ENCODE measurements around the gene PHF20.
"Not testable (repeated sequence)": the region's sequence is repeated elsewhere in the genome, so short reads cannot be mapped to it uniquely, and the experiment has no call there.

Gene PHF20

DNA sequence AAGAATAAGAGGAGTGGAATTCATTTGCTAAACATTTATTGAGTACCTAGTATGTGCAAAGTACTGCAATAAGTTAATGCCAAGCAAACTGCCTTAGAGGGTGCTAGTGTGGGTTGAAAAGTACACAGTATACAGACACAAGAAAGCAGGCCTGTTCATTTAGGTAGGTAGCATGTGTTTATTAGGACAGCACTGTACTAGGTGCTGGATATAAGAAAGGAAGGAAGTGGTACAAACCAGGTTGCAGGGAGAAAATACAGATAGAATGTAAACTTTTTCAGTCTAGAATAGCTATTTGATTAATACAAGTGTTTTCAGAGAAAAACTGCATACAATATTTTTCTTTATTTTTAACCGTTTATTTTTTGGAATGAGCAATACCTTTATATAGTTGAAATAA is 68.1 kb downstream of the PHF20 start:
- no peak for DNase-seq (ENCODE audit: low read depth)

DNA sequence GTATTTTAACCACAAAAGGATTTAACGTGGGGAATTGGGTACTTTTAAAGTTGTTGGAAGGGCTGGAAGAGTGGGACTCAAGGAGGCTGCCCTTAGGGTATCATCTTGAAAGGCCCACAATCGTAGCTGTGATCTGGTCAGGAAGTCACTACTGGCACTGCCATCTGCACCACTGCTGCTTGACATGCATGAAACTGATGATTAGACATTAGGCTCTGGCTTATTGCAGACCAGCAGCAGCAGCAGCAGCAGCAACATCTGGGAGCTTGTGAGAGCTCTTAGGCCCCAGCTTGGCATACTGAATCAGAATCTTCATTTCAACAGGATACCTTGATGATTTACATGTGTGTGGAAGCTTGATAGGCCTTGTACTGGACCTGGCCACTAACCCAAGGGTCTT is 68.6 kb downstream of the PHF20 start:
- DNase-seq (ENCODE audit: low read depth): no peak

DNA sequence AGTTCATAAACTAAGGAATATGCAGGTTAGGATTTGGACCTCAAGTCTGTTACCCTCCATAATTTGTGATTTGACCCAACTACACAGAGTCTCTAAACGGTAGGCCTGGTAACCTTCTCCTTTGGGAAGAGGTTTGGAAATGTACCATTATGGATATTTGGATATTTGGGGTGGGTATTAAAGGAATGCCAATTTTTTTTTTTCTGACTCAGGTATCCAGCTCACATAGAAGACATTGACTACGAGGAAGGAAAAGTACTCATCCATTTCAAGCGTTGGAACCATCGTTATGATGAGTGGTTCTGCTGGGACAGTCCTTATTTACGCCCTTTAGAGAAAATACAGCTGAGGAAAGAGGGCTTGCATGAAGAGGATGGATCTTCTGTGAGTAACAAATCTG is 70.5 kb downstream of the PHF20 start:
- no peak for DNase-seq (ENCODE audit: low read depth)

DNA sequence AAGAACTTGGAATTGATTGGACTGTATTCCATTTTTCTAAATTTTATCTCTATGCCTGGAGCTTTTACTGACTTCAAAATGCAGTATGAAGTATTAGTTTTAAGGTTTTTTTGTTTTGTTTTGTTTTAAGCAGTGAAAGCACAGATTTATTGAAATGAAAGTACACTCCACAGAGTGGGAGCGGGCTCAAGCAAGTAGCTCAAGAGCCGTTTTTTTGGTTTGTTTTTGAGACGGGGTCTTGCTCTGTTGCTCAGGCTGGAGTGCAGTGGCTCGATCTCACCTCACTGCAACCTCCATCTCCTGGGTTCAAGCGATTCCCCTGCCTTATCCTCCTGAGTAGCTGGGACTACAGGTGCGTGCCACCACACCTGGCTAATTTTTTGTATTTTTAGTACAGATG is 72.1 kb downstream of the PHF20 start:
- not testable (repeated sequence) for DNase-seq (ENCODE audit: low read depth)

DNA sequence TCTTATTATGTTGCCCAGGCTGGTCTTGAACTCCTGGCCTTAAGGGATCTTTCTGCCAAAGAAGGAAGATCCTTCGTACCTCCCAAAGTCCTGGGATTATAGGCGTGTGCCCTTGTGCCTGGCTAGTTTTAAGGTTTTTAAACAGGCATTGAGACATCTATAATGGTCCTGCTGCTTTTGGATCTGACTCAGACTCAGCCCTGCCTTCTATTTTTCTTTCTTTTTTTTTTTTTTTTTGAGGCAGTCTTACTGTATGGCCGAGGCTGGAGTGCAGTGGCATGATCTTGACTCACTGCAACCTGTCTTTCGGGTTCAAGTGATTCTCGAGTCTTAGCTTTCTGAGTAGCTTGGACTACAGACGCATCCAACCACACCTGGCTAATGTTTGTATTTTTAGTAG is 73.7 kb downstream of the PHF20 start:
- no peak for DNase-seq (ENCODE audit: low read depth)

DNA sequence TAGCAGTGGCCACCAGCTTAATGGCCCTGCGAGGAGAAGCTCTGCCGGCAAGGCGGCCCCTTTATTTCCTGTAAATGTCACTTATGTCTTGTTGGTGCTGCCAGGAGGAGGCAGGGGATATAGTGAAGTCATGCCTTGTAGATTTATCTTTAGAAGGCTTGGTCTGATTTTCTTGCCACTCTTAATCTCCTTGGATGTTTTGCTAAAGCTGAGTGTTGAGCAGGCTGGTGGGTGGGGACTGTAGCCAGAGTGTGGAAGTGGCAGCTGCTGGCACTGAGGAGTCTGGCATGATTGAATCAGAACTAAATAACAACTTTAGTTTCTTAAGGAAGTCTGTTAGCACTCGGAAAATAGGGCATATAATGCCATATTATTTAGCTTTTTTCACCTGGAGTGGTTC is 77.9 kb downstream of the PHF20 start:
- DNase-seq (ENCODE audit: low read depth): no peak

DNA sequence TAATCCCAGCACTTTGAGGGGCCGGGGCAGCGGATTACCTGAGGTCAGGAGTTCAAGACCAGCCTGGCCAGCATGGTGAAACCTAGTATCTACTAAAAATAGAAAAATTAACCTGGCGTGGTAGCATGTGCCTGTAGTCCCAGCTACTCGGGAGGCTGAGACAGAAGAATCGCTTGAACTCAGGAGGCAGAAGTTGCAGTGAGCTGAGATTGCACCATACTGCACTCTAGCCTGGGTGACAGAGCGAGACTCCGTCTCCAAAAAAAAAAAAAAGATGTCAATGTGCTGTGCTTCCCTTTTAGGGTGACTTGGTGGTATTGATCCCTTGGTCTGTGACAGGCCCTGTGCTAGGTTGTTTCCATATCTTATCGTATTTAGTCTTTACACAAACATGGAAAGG is 79.8 kb downstream of the PHF20 start:
- DNase-seq (ENCODE audit: low read depth): not testable (repeated sequence)

DNA sequence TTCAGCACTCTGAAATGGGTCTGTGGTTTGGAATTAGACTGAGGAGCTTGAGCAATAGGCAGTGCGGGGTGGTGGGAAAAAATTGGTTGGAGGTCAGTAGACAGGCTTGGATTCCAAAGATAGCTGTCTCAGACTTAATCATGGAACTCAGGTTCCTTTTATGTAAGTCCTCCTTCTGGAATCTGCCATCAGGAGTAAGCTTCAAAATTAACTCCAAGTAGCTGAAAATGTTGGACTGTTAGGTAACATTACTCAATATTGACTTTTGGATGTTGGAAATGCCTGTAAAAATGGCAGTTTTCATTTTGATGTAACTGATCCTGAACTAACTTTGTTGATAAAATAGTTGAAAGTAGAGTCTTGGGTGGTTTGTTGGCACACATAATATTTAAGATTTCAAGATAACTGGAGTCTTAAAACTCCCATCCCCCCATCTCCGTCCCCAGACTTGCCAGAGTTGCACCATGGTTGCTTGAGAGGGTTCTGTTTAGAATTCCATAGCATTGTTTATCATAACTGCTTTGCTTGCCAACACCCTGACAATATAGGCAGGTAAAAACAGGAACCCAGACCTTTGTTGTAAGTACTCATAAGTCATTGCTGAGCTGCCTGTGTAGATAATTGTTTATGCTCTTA is 83.0 kb downstream of the PHF20 start:
- DNase-seq (ENCODE audit: low read depth): no peak

DNA sequence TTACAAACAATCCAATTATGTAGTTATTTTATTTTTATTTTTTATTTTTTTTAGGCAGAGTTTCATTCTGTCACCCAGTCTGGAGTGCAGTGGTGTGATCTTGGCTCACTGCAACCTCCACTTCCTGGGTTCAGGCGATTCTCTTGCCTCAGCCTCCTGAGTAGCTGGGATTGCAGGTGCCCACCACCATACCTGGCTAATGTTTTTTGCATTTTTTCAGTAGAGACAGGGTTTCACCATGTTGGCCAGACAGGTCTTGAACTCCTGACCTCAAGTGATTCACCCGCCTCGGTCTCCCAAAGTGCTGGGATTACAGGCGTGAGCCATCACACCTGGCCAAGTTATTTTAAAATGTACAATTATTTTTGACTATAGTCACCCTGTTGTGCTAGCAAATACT is 83.8 kb downstream of the PHF20 start:
- not testable (repeated sequence) for DNase-seq (ENCODE audit: low read depth)

DNA sequence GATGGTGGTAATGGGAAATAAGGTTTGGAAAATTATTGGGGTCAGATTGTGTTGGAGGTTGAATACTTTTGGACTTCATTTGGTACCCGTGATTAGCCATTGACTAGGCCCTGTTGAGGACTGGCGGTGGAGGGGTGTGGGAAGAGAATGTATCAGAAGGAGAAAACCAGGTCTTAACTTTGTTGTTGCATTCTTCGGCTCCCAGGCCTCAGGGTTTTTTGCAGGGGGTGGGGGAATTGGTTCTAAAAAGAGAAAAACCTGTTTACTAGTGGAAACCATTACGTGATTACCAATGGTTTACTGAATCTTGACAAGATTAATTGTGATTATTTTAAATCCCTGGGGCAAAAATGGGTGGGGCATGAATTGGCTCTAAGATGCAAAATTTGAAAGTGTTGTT is 85.1 kb downstream of the PHF20 start:
- DNase-seq (ENCODE audit: low read depth): no peak

DNA sequence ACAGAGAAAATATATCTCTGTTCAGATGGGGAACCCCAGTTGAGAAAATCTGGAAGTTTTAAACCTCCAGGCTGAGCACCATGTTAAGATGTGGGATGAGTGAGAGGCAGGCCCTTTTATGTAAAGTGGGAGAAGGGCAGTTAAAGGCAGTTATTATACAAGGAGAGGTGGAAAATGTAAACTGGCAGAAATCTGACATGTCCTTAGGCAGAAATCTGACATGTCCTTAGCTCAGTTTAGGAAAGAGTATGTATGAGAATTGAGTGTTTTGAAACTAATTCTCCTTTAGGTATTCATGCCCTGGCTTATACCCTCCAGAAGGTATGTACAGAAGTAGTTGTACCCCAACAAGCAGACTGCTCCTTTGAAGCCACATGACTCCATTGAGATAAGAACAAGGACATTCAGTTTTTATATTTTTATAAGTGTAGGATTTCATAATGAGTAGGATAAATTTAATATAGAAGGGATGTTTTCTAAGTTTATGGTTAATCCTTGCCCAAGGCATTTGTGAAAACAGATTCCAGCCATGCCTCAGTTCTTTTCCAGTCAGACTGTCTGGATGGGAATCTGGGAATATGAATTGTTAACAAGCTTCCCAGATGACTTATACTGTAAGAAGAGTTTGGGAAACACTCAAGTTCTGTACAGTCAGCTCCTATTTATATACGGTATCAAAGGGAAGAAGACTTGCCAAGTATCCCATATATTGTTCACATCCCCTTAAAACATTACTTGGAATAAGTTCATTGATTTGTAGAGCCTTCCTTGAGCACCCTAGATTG is 94.8 kb downstream of the PHF20 start:
- DNase-seq (ENCODE audit: low read depth): no peak

DNA sequence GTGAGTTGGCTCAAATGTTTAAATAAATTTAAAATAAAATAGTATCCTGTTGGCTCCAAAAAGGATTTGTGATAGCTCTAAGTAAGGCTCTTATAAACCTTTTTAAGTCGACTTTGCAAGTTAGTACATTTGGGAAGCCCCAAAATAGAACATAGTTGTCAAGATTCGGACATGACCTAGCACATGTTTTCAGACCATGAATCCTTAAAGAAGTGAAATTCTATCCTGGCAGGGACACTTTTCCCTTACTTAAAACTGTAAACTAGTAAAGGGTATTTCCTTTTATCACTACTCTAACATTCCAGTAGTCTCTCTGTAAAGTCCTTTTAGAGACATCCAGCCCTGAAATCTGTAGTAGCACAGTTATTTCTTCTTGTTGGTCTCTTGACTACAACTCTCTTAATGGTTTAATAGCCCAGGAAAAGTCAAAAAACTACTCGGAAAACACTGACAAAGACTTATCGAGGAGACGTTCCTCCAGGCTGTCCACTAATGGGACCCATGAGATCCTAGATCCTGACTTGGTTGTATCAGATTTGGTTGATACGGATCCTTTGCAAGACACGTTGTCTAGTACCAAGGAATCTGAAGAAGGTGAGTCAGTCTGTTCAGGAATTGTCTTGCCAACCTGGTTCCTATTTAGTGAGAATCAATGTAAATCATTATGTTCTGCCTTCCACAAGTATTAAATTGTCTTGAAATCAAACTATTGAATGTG is 98.9 kb downstream of the PHF20 start:
- DNase-seq (ENCODE audit: low read depth): no peak

DNA sequence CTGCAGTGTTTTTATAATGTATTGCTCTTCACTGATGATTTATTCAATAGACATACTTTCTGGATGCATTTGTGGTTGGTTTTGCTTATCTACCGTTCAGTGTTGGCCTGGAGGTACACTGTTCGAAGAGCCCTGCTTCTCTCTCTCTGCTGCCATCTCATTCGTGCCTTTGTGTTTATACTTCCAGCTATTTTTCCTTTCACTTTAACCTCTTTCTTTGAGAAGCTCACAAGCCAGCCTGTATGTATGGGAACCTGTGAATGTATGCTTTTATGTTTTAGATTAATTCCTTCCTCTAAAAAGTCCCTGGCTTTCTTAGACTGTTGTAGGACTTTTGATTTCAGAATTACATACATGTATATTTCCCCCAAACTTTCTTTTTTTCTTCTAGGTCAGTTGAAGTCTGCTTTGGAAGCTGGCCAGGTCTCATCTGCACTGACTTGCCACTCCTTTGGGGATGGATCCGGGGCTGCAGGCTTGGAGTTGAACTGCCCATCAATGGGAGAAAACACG is 99.5 kb downstream of the PHF20 start:
- no peak for DNase-seq (ENCODE audit: low read depth)

DNA sequence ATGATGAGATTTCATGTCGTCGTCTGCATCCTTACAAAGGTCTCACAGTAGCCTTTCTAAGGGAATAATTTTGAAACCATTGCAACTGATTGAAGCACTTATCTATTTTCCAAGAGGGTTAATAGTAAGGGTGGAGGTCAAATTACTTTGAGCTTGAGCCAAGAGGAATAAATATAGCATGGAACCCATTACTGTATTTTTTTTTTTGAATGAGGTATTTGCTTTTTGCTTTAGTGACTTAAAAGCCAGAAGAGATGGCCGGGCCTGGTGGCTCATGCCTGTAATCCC is 104.2 kb downstream of the PHF20 start:
- DNase-seq (ENCODE audit: low read depth): no peak

DNA sequence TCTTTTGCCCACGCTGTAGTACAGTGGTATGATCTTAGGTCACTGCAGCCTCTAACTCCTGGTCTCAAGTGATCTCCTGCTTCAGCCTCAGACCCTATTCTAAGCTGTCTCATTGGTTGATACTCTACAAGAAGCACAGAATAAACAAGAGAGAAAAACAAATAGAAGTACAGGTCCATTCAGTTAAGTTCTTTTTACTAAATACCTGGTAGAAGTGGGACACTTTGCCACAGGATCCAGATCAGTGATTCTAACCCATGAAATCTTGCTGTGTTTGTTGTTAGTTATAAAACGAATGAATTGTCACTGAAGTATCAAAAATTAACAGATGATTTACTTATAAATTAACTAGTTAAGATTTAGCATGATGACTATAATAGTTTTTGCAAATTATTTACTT is 105.8 kb downstream of the PHF20 start:
- no peak for DNase-seq (ENCODE audit: low read depth)

DNA sequence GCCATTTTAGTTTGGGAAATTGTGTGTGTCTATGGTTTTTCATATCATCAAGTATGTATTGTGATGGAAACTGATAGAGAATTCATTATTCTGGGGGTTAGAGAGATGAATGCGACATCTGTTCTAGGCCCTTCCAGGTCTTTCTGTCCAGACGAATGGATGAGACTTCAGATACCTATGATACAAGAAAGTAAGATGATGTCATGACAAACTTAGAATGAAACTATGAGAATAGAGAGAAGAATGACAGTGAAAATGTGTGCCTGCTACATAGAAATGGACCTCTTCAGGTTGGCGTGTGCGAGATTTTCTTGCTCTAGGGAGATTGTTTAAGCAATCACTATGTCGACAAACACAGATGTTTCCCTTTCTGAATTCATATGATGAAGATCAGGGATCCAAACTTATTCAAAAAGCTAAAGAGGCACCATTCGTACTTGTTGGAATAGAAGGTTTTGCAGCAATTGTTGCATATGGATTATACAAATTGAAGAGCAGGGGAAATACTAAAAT is 106.4 kb downstream of the PHF20 start:
- DNase-seq (ENCODE audit: low read depth): no peak

DNA sequence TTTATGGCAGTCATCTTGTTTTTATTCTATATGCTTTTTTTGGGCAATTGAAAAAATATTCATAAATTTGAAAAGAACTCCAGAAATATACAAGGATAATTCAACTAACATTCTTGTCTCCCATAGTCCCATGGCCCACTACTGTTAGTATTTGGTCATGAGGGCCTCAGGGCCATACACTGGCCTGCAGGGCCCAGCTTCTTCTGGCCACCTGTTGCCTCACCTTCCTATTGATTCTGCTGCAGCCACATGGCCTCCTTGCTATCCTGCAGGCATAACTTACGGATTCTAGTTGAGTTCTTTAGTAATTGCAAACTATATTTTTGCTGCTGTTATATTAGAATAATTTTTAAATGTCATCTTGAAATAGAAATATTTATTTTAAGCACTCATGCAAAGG is 109.9 kb downstream of the PHF20 start:
- DNase-seq (ENCODE audit: low read depth): no peak

DNA sequence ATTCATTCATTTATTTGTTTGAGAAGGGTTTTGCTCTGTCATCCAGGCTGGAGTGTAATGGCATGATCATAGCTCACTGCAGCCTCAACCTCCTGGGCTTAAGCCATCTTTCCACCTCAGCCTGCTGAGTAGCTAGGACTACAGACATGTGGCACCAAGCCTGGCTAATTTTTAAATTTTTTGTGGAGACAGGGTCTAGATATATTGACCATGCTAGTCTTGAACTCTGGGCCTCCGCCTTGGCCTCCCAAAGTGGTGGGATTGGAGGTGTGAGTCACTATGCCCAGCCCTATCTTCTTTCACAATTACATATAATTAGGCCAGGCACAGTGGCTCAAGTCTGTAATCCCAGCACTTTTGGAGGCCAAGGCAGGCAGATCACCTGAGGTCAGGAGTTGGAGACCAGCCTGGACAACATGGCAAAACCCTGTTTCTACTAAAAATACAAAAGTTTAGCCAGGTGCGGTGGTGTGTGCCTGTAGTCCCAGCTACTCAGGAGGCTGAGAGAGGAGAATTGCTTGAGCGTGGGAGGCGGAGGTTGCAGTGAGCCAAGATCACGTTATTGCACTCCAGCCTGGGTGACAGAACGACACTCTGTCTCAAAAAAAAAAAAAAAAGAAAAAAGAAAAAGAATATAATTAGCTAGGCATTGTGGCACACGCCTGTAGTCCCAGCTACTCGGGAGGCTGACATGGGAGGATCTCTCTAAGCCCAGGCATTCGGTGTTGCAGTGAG is 110.8 kb downstream of the PHF20 start:
- DNase-seq (ENCODE audit: low read depth): not testable (repeated sequence)

DNA sequence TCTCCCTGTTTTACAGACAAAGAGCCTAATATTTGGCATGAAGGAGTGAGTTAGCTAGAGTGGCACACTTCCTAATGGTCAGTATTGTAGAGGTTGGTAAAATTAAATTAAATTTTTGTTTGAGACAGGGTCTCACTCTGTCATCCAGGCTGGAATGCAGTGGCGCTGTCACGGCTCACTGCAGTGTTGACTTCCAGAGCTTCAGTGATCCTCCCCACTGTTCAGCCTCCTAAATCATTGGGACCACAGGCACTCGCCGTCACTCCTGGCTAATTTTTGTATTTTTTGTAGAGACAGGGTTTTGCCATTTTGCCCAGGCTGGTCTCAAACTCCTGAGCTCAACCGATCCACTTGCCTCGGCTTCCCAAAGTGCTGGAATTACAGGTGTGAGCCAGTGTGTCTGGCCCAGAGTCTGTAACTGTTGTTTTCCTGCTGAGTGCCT is 111.5 kb downstream of the PHF20 start:
- no peak for DNase-seq (ENCODE audit: low read depth)

DNA sequence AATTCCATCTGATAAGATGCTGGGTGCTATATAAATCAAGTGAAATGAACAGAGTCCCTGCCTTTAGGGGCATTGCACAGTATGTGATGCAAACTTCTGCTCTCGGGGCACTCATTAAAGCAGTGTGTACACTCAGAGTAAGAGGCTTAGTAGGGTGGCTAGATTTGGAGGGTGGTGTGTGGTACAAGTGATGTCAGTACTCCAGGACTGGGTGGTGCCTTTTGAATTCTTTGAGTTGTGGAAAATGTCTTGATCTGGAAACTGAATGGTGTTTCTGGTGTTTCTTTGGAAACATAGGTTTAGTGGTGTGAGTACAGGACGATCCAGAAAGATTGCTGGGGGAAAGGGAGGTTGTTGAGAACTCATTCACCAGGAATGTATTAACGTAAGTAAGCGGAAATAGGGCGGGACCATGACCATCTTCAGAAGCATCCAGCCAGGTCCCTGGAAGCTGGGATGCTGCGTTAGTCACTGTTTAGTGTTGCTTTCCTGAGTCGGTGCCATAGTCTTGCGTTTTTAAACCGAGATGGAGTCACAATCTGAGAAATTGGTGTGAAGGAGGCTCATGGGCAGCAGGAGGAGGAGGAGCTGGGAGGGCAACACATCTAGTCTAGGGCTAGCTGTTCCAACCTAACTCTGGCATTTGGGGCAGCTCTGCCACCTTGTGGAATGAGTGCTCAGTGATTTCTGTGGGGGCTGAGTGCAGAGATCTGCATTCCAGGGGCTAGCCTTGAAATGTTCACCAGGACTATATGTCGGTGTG is 112.1 kb downstream of the PHF20 start:
- peak; percentile 25 for DNase-seq (ENCODE audit: low read depth)

DNA sequence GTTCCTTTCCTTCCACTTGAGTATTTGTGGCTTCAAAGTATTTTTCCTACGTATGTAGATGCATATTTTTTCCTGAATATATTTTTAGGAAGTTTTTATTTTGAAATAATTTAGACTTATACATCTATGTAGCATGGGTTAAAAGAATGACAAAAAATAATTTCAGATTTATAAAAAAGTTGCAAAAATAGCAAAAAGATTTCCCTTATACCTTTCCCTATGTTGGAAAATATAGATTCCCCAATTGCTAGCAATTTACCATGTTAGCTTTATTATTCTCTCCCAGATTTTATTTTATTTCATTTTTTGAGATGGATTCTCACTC is 112.7 kb downstream of the PHF20 start:
- DNase-seq (ENCODE audit: low read depth): no peak

DNA sequence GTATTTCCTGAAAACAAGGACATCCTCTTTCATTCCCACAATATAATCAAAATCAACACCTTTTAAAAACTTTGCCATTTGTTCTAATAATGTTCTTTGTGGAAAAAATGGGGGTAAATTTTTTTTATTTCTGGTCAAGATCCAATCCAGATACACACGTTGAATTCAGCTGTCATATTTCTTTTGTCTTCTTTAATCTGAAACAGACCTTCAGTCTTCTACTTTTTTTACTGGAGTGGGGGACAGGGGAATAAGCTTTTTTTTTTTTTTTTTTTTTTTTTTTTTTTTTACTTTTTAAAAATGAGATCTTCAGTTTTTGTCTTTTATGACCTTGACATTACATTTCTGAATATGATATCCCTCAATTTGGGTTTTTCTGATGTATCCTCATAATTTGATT is 113.4 kb downstream of the PHF20 start:
- no peak for DNase-seq (ENCODE audit: low read depth)
